ENCODE results near the gene RCHY1. TPM values are rescaled to one million over a fixed set of nuclear protein-coding genes. Genes with fewer than 3 reads are reported as not detected.

RCHY1 gene
- total and polyA plus RNA-seq, 12 donors: 7.4 to 54.2 (median 31.4) TPM

DNA sequence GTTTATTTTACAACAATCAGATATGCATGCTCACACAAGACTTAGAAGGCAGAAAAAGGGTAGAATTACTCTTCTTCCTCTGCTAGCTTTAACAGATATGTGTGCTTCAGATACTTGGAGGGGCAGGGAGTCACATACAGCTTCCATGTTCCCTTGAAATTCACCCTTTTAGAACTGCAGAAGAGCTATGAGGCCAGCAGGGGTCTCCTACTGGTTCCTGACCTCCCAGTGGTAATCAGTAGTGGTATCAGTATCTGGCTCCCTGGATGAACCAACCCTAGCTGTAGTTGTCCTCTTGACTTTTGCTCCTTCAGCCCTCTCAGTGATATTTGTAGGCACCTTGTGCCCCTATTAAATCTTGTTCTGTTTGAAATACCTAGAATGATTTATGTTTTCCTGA is 81.5 kb downstream of the RCHY1 start:
- Histone ChIP-seq H3K27ac (no peak overlapping the region), H3K4me3 (no peak overlapping the region), H3K27me3 (no peaks in the 10 kb centered on the region), H3K36me3 (replicated peaks in 1 of 2) (no peaks in the 10 kb centered on the region), H3K9me3 (replicated peaks in 1 of 3) (no peaks in the 10 kb centered on the region), H3K4me1 (replicated peaks in 1 of 2) (no peaks in the 10 kb centered on the region)
- TF ChIP-seq CTCF (IDR thresholded peaks at IDR 0.05) (peak in 2 of 6 experiments; percentile 8 to 28), POLR2A (IDR thresholded peaks at IDR 0.05) (no peak)
- peak in 1 of 7 donors; percentile 57 for DNase-seq
- intact Hi-C loops (cut with DNase I): no loop called here

DNA sequence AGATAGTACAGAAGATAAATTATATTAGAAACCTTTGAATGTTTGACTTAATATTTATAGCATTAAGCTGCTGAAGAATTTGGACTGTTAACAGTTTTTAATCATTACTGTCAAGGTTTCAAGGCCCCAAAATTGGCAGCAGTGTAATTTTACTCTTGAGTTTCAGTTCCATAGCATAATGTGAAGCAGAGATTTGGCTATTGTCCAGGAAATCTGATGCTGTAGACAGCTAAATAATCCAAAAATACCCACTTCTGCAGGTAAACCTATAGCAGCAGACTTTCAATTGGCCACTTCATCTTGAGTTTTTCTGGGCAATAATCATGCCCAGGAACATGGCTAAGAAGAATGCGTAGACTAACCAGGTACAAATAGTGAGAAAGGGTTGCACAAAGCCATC is 85.0 kb downstream of the RCHY1 start:
- no peak for DNase-seq
- WGBS, 4 donors: 0 to 56% (median 21%) methylated on average over 1 of the region's 1 CpG
- intact Hi-C loops (cut with DNase I): no loop called here
- Histone ChIP-seq H3K9me3 (replicated peaks in 1 of 3) (no peaks in the 10 kb centered on the region), H3K4me3 (no peak overlapping the region), H3K36me3 (replicated peaks in 1 of 2) (no peaks in the 10 kb centered on the region), H3K4me1 (replicated peaks in 1 of 2) (no peaks in the 10 kb centered on the region), H3K27me3 (no peaks in the 10 kb centered on the region), H3K27ac (no peak overlapping the region)
- TF ChIP-seq CTCF (IDR thresholded peaks at IDR 0.05): no peak
- TF ChIP-seq POLR2A (IDR thresholded peaks at IDR 0.05): no peak

Other genes starting within 250 kb of the RCHY1 start
- 10 to 100 TPM in 7 of 9 donors, 1 to 10 TPM in 2; 5.9 to 54.4 (median 18.8) TPM for gene THAP6, start 70 bp upstream of the RCHY1 start, total RNA-seq
- gene THAP6, start 70 bp upstream of the RCHY1 start, polyA plus RNA-seq: 10 to 100 TPM in 1 of 3 donors, 1 to 10 TPM in 2; 4.2 to 21.9 (median 6.1) TPM
- gene ODAPH, start 41.7 kb upstream of the RCHY1 start, total RNA-seq: not detected
- under 1 TPM in 2 of 3 donors, not detected in 1; 0.13 to 0.24 TPM for gene ODAPH, start 41.7 kb upstream of the RCHY1 start, polyA plus RNA-seq
- gene CDKL2, start 116.1 kb upstream of the RCHY1 start, total RNA-seq: 1 to 10 TPM in 2 of 9 donors, under 1 TPM in 7; 0.17 to 1.8 (median 0.63) TPM
- gene CDKL2, start 116.1 kb upstream of the RCHY1 start, polyA plus RNA-seq: 1 to 10 TPM in 1 of 3 donors, under 1 TPM in 2; 0.13 to 1.1 (median 0.32) TPM
- 100 to 1,000 TPM in 8 of 9 donors, 10 to 100 TPM in 1; 80.4 to 215 (median 116) TPM for gene G3BP2, start 159.0 kb upstream of the RCHY1 start, total RNA-seq
- gene G3BP2, start 159.0 kb upstream of the RCHY1 start, polyA plus RNA-seq: 100 to 1,000 TPM in 1 of 3 donors, 10 to 100 TPM in 2; 10.0 to 167 (median 22.6) TPM
- 100 to 1,000 TPM in 1 of 9 donors, 10 to 100 TPM in 8; 55.3 to 109 (median 71.4) TPM for gene USO1, start 210.2 kb upstream of the RCHY1 start, total RNA-seq
- 100 to 1,000 TPM in 1 of 3 donors, 10 to 100 TPM in 2; 27.4 to 102 (median 29.4) TPM for gene USO1, start 210.2 kb upstream of the RCHY1 start, polyA plus RNA-seq